Muscle of leg (tissue), 11 donors: Measurements from ENCODE around the gene BRD1. TPM values are rescaled to one million over a fixed set of nuclear protein-coding genes. Genes with fewer than 3 reads are reported as not detected.

Source experiments
- DNase-seq: peaks from one replicate; pipeline ENCODE4 v3.0.0; 2013
- H3K27ac ChIP-seq: one replicate; pipeline ENCODE4 v1.5.1; 2013; ENCODE audit warnings: mild to moderate bottlenecking, low read length, control low read depth
- H3K27me3 ChIP-seq: one replicate; pipeline ENCODE4 v1.6.1; 2013; ENCODE audit warnings: low read length; ENCODE audit not compliant: control insufficient read depth, insufficient read depth
- H3K36me3 ChIP-seq: one replicate; pipeline ENCODE4 v1.6.1; 2013; ENCODE audit warnings: low read length; ENCODE audit not compliant: control insufficient read depth, insufficient read depth
- H3K4me1 ChIP-seq: one replicate; pipeline ENCODE4 v1.6.1; 2013; ENCODE audit warnings: low read length; ENCODE audit not compliant: control insufficient read depth, insufficient read depth
- H3K4me3 ChIP-seq: one replicate; pipeline ENCODE4 v1.5.1; 2013; ENCODE audit warnings: low read length, control low read depth
- H3K9me3 ChIP-seq: replicated peaks from 2 replicates; pipeline ENCODE4 v1.6.1; 2013; ENCODE audit warnings: low read depth, low read length; ENCODE audit not compliant: control insufficient read depth
- WGBS: methylation state at CpG from one replicate; pipeline ENCODE4 v1.1.5; 2013; ENCODE audit warnings: missing lambda C conversion rate; ENCODE audit not compliant: insufficient coverage; 5-methylcytosine and 5-hydroxymethylcytosine counted together
- polyA plus RNA-seq, 8 donors: library from polyadenylated mRNA; unstranded; fragments of 120-200 nt; gene quantifications; one replicate each; pipeline versions ENCODE4 v1.2.1 to v1.2.3, GENCODE V29; 2013; ENCODE audit warnings: inconsistent platforms in 1 of 8, low replicate concordance in 1 of 8; ENCODE audit not compliant: insufficient read length in 8 of 8, insufficient read depth in 1 of 8
- total RNA-seq: library from RNA; stranded (reverse); fragments of 120-200 nt; gene quantifications from one replicate; pipeline ENCODE4 v1.2.4, GENCODE V29; 2013

The BRD1 gene
- total and polyA plus RNA-seq, 9 donors = 19.4 to 35.3 (median 26.7) TPM

GRCh38 chr22:49866134-49866533, 38.5 kb upstream of the BRD1 start:
- WGBS = no CpG with 5 or more reads among the region's 2 CpGs
- no peaks in the 10 kb centered on the region for H3K4me1 ChIP-seq
- H3K9me3 ChIP-seq = peaks cover 38% of the 10 kb centered on the region
- H3K36me3 ChIP-seq = peaks cover 5% of the 10 kb centered on the region
- no peak overlapping the region for H3K4me3 ChIP-seq
- H3K27ac ChIP-seq = no peak overlapping the region
- H3K27me3 ChIP-seq = no peaks in the 10 kb centered on the region
- DNase-seq = no peak

DNA sequence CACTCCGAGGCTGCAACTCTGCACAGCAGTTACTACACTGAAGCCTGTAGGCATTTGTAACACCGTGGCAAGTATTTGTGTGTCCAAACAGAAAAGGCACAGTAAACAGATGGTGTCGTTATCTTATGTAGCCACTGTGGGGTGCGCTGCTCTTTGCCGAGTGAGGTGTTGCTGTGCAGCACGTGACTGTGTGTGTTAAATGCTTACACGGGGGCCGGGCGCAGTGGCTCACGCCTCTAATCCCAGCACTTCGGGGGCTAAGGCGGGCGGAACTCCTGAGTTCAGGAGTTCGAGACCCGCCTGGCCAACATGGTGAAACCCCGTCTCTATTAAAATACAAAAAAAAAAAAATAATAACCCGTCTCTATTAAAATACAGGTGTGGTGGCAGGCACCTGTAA, 37.5 kb upstream of the BRD1 start:
- peaks cover 35% of the 10 kb centered on the region for H3K9me3 ChIP-seq
- WGBS = 80% methylated on average over 5 of the region's 17 CpGs

GRCh38 chr22:49863931-49864330, 36.3 kb upstream of the BRD1 start:
- Histone ChIP-seq H3K4me1 (no peaks in the 10 kb centered on the region), H3K27ac (no peak overlapping the region), H3K36me3 (peaks cover 6% of the 10 kb centered on the region), H3K9me3 (peaks cover 22% of the 10 kb centered on the region), H3K4me3 (no peak overlapping the region), H3K27me3 (no peaks in the 10 kb centered on the region)
- no CpG with 5 or more reads among the region's 7 CpGs for WGBS
- no peak for DNase-seq

More for the DNA sequence above, 37.5 kb upstream of the BRD1 start:
- no peak overlapping the region for H3K4me3 ChIP-seq
- H3K4me1 ChIP-seq = no peaks in the 10 kb centered on the region
- DNase-seq = no peak
- H3K36me3 ChIP-seq = peaks cover 5% of the 10 kb centered on the region
- H3K27ac ChIP-seq = no peak overlapping the region
- H3K27me3 ChIP-seq = no peaks in the 10 kb centered on the region

DNA sequence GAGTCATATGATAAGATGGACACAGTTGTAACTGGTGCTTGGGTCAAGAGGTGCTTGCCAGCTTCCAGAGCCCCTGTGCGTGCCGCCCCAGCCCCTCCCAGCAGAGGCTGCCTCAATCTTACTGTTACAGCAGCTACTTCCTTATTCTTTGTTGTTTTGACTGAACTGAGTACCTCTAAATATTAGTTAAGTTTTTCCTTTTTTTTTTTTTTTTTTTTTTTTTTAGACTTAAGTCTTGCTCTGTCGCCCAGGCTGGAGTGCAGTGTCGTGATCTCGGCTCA, 34.8 kb upstream of the BRD1 start:
- WGBS = 100% methylated on average over 2 of the region's 5 CpGs
- peaks cover 4% of the 10 kb centered on the region for H3K36me3 ChIP-seq
- no peak overlapping the region for H3K27ac ChIP-seq
- no peaks in the 10 kb centered on the region for H3K4me1 ChIP-seq
- peaks cover 17% of the 10 kb centered on the region for H3K9me3 ChIP-seq
- no peak overlapping the region for H3K4me3 ChIP-seq
- no peaks in the 10 kb centered on the region for H3K27me3 ChIP-seq
- DNase-seq = no peak

DNA sequence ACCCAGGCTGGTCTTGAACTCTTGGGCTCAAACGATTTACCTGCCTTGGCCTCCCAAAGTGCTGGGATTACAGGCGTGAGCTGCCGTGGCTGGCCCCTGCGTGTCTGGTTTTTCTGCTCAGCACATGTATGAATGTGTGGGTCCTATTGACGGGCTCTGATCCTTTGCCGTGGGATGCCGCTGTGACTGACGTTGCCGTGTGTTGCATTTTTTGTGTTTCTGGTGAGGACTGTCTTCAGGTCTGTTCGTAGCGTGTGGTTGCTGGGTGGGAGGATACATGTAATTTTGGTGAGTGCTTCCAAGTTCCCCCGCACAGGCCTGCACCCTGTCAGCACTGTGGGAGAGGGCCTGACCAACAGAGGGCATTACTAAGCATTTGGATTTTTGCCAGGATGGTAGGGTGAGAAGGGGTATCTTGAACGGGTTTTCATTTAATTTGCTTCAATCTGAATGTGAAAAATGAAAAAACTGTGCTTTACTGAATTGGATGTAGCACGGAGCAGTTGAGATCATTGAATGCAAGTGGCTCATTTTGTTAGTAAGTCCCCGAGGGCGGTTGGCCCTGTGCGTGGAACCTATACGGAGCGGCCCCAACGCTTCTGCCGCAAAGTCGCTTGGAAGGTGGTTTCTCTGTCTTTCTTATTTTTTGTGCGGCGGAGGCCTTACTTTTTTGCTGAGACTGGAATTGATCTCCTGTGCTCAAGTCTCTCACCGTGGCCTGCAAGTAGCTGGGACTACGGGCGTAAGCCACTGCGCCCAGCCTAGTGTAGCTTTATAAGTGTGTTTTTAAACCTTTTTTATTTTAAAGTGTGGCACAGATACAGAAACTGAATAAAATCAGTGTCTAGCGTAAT, 34.2 kb upstream of the BRD1 start:
- H3K27me3 ChIP-seq = no peaks in the 10 kb centered on the region
- H3K27ac ChIP-seq = no peak overlapping the region
- no peaks in the 10 kb centered on the region for H3K4me1 ChIP-seq
- peaks cover 11% of the 10 kb centered on the region for H3K9me3 ChIP-seq
- 95% methylated on average over 25 of the region's 29 CpGs for WGBS
- DNase-seq = no peak
- H3K36me3 ChIP-seq = peaks cover 9% of the 10 kb centered on the region
- H3K4me3 ChIP-seq = no peak overlapping the region

DNA sequence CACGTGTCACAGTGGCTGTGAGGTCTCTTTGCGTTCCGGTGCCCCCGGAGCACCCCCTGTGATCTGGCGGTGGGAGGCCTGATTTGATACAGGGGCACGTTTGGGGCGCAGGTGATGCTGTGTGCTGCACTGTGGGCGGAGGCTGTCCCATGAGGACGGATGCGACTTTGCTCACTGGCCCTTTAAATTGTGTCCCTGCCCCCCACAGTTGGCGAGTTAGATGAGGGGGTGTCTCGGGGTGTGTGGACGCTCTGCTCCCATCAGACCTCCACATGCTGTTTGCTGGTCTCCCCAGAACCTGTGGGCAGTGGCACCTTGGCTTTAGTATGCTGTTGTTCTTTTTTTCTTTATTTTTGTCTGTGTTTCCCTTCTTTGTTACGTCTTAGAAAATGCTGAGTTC, 31.2 kb upstream of the BRD1 start:
- Histone ChIP-seq H3K36me3 (peaks cover 10% of the 10 kb centered on the region), H3K4me1 (peaks cover 19% of the 10 kb centered on the region), H3K9me3 (no peaks in the 10 kb centered on the region), H3K4me3 (no peak overlapping the region), H3K27me3 (no peaks in the 10 kb centered on the region), H3K27ac (no peak overlapping the region)
- no peak for DNase-seq
- 84% methylated on average over 7 of the region's 14 CpGs for WGBS

GRCh38 chr22:49856766-49857618, 29.3 kb upstream of the BRD1 start:
- H3K36me3 ChIP-seq = peaks cover 10% of the 10 kb centered on the region
- 77% methylated on average over 21 of the region's 31 CpGs for WGBS
- peaks cover 24% of the 10 kb centered on the region for H3K4me1 ChIP-seq
- H3K9me3 ChIP-seq = no peaks in the 10 kb centered on the region
- no peak for DNase-seq
- no peak overlapping the region for H3K4me3 ChIP-seq
- peaks cover 4% of the 10 kb centered on the region for H3K27me3 ChIP-seq
- H3K27ac ChIP-seq = no peak overlapping the region

DNA sequence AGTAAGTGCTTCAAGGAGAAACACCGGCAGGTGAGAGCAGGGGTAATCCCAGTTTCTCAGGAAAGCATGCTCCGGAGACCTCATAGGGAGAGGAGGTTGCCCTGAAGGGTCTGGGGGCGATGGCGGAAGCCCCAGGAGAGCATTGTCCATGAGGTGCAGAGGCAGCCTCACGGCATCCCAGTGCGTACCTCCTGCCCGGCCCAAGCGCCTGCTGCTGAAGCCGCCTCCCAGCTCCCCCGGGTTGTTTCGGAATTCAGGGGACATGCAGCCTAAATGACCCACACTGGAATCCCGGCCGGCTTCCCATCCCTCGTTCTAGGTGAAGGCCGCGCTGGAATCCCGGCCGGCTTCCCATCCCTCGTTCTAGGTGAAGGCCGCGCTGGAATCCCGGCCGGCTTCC, 28.7 kb upstream of the BRD1 start:
- Histone ChIP-seq H3K4me1 (peaks cover 24% of the 10 kb centered on the region), H3K27ac (no peak overlapping the region), H3K4me3 (no peak overlapping the region), H3K36me3 (peaks cover 10% of the 10 kb centered on the region), H3K9me3 (no peaks in the 10 kb centered on the region), H3K27me3 (peaks cover 11% of the 10 kb centered on the region)
- DNase-seq = no peak
- 77% methylated on average over 16 of the region's 23 CpGs for WGBS

GRCh38 chr22:49855251-49855911, 27.7 kb upstream of the BRD1 start:
- WGBS = 34% methylated on average over 5 of the region's 9 CpGs
- peaks cover 24% of the 10 kb centered on the region for H3K4me1 ChIP-seq
- no peak overlapping the region for H3K27ac ChIP-seq
- peaks cover 18% of the 10 kb centered on the region for H3K27me3 ChIP-seq
- H3K36me3 ChIP-seq = peaks cover 10% of the 10 kb centered on the region
- H3K9me3 ChIP-seq = no peaks in the 10 kb centered on the region
- H3K4me3 ChIP-seq = no peak overlapping the region
- DNase-seq = no peak
